Measurements from ENCODE around the gene PPP4R3A. TPM values are rescaled to one million over a fixed set of nuclear protein-coding genes. Genes with fewer than 3 reads are reported as not detected.

Gene PPP4R3A
- total RNA-seq, 1 donor from 2014 or later: 98.9 TPM

DNA sequence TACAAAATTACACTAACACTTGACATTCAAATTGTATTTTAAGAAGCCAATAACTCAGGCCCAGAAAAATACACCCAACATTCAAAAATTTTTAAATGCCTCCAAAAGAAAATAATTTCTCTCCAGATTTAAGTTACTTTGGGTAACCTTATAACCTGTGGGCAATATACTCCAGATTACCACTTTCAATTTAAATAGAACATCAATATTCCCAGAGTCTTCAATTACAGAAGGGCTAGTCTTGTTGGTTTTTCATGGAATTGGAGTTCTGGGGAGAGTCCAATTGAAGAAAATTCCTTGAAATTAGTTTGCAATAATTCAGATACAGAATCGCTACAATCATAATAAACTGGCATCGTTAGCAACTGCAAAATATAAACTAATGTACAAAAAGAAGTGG is 2.0 kb downstream of the PPP4R3A start:
- H3K9ac ChIP-seq: peak overlapping the region; percentile 96
- no peak overlapping the region for H3K27ac Mint-ChIP-seq
- peaks cover 9% of the 10 kb centered on the region for H3K36me3 ChIP-seq
- DNase-seq (ENCODE audit: low spot score): no peak
- H3K79me2 ChIP-seq (ENCODE audit: low read depth): peaks cover 79% of the 10 kb centered on the region
- H3K27me3 Mint-ChIP-seq (ENCODE audit: insufficient read depth, low read depth): peaks cover 7% of the 10 kb centered on the region
- H3K4me1 Mint-ChIP-seq: peaks cover 19% of the 10 kb centered on the region
- H3K9me3 ChIP-seq (ENCODE audit: low read depth): no peaks in the 10 kb centered on the region
- H3K36me3 Mint-ChIP-seq: peaks cover 23% of the 10 kb centered on the region
- no peak overlapping the region for H2AFZ ChIP-seq (replicated peaks)
- H3F3A ChIP-seq (ENCODE audit: low read depth): peaks cover 18% of the 10 kb centered on the region
- peaks cover 59% of the 10 kb centered on the region for H4K20me1 ChIP-seq (ENCODE audit: low read depth)
- H3K4me1 ChIP-seq: peaks cover 17% of the 10 kb centered on the region
- no peaks in the 10 kb centered on the region for H3K9me3 Mint-ChIP-seq
- peak overlapping the region; percentile 90 for H3K4me2 ChIP-seq
- TF ChIP-seq EZH2 (IDR thresholded peaks at IDR 0.05) (no peak), EZH2phosphoT487 (IDR thresholded peaks at IDR 0.05) (no peak)
- TF ChIP-seq, protein P1, sequence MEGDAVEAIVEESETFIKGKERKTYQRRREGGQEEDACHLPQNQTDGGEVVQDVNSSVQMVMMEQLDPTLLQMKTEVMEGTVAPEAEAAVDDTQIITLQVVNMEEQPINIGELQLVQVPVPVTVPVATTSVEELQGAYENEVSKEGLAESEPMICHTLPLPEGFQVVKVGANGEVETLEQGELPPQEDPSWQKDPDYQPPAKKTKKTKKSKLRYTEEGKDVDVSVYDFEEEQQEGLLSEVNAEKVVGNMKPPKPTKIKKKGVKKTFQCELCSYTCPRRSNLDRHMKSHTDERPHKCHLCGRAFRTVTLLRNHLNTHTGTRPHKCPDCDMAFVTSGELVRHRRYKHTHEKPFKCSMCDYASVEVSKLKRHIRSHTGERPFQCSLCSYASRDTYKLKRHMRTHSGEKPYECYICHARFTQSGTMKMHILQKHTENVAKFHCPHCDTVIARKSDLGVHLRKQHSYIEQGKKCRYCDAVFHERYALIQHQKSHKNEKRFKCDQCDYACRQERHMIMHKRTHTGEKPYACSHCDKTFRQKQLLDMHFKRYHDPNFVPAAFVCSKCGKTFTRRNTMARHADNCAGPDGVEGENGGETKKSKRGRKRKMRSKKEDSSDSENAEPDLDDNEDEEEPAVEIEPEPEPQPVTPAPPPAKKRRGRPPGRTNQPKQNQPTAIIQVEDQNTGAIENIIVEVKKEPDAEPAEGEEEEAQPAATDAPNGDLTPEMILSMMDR (IDR thresholded peaks at IDR 0.05): no peak
- peak overlapping the region; percentile 99 for H3K4me3 Mint-ChIP-seq
- H3K4me3 ChIP-seq: peak overlapping the region; percentile 86
- H3K27me3 ChIP-seq: no peaks in the 10 kb centered on the region
- no peak overlapping the region for H3K27ac ChIP-seq

DNA sequence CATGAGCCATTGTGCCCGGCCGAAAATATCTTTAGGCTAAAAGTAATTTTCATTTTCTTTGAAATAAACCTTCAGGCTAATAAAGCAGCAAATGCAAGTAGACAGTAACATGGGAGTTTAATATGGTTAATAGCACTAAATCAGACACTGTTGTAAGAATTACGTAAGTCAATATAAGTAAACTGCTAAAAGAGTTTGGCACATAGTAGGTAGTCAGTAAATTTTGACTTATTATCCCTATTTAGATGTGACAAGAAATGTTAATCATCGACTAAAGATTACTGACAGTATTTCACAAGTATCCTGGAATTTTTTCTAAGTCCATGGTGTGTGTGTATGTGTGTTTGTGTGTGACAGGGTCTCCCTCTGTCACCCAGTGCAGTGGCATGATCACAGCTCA is 3.9 kb downstream of the PPP4R3A start:
- H3K9ac ChIP-seq: no peak overlapping the region
- H3K27me3 Mint-ChIP-seq (ENCODE audit: insufficient read depth, low read depth): peaks cover 7% of the 10 kb centered on the region
- H3K27ac Mint-ChIP-seq: no peak overlapping the region
- no peak overlapping the region for H3K27ac ChIP-seq
- peaks cover 9% of the 10 kb centered on the region for H3K36me3 ChIP-seq
- H2AFZ ChIP-seq (replicated peaks): no peak overlapping the region
- H3K4me3 Mint-ChIP-seq: no peak overlapping the region
- peaks cover 14% of the 10 kb centered on the region for H3K4me1 ChIP-seq
- peaks cover 94% of the 10 kb centered on the region for H3K79me2 ChIP-seq (ENCODE audit: low read depth)
- H3F3A ChIP-seq (ENCODE audit: low read depth): peaks cover 14% of the 10 kb centered on the region
- H3K27me3 ChIP-seq: no peaks in the 10 kb centered on the region
- H3K9me3 Mint-ChIP-seq: no peaks in the 10 kb centered on the region
- TF ChIP-seq EZH2 (IDR thresholded peaks at IDR 0.05) (no peak), EZH2phosphoT487 (IDR thresholded peaks at IDR 0.05) (no peak)
- TF ChIP-seq, protein P1 (IDR thresholded peaks at IDR 0.05): no peak
- peaks cover 78% of the 10 kb centered on the region for H4K20me1 ChIP-seq (ENCODE audit: low read depth)
- H3K36me3 Mint-ChIP-seq: peaks cover 29% of the 10 kb centered on the region
- H3K4me2 ChIP-seq: no peak overlapping the region
- H3K4me1 Mint-ChIP-seq: peaks cover 19% of the 10 kb centered on the region
- H3K4me3 ChIP-seq: no peak overlapping the region
- no peaks in the 10 kb centered on the region for H3K9me3 ChIP-seq (ENCODE audit: low read depth)
- no peak for DNase-seq (ENCODE audit: low spot score)

DNA sequence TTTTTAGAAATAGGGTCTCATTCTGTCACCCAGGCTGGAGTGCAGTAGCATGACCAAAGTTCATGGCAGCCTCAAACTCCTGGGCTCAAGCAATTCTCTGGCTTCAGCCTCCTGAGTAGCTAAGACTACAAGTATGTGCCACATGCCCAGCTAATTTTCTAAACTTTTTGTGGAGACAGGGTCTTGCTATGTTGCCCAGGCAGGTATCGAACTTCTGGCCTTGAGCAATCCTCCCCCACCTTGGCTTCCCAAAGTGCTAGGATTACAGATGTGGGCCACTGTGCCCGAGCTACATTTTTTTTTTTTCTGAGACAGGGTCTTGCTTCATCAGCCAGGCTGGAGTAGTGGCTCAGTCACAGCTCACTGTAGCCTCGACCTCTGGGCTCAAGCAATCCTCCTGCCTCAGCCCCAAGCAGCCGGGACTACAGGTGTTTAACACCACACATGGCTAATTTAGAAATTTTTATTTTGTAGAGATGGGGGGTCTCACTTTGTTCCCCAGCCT is 7.1 kb downstream of the PPP4R3A start:
- Mint-ChIP-seq H3K27me3 (ENCODE audit: insufficient read depth, low read depth) (no peaks in the 10 kb centered on the region), H3K4me3 (no peak overlapping the region), H3K9me3 (no peaks in the 10 kb centered on the region), H3K4me1 (peaks cover 5% of the 10 kb centered on the region), H3K36me3 (peaks cover 30% of the 10 kb centered on the region), H3K27ac (no peak overlapping the region)
- peaks cover 6% of the 10 kb centered on the region for H3K4me1 ChIP-seq
- no peaks in the 10 kb centered on the region for H3F3A ChIP-seq (ENCODE audit: low read depth)
- H3K36me3 ChIP-seq: peaks cover 12% of the 10 kb centered on the region
- no peak overlapping the region for H3K4me3 ChIP-seq
- TF ChIP-seq EZH2phosphoT487 (IDR thresholded peaks at IDR 0.05) (no peak), EZH2 (IDR thresholded peaks at IDR 0.05) (no peak)
- TF ChIP-seq, protein P1 (IDR thresholded peaks at IDR 0.05): no peak
- no peak overlapping the region for H3K9ac ChIP-seq
- no peaks in the 10 kb centered on the region for H3K9me3 ChIP-seq (ENCODE audit: low read depth)
- H3K4me2 ChIP-seq: no peak overlapping the region
- DNase-seq (ENCODE audit: low spot score): no peak
- peaks cover 93% of the 10 kb centered on the region for H4K20me1 ChIP-seq (ENCODE audit: low read depth)
- H2AFZ ChIP-seq (replicated peaks): no peak overlapping the region
- H3K79me2 ChIP-seq (ENCODE audit: low read depth): peaks cover 100% of the 10 kb centered on the region
- H3K27me3 ChIP-seq: no peaks in the 10 kb centered on the region
- no peak overlapping the region for H3K27ac ChIP-seq

All from neural progenitor cell (in vitro differentiated cells).